Left lobe of liver (tissue), 2 donors: ENCODE data around the gene NFATC4. TPM values are rescaled to one million over a fixed set of nuclear protein-coding genes. Genes with fewer than 3 reads are reported as not detected.
A peak's percentile ranks its signal among the peaks of the same experiment; 100 is the strongest.

Experiments used
- ATAC-seq: fragments of 200-7000 bp; cut with Tn5 transposase; one replicate; pipeline ENCODE4 v1.9.1; 2020; ENCODE audit warnings: mild to moderate bottlenecking, moderate library complexity
- DNase-seq: peaks from one replicate; pipeline ENCODE4 v3.0.0-alpha.2; 2020; ENCODE audit warnings: low spot score
- total RNA-seq: library from RNA; stranded (reverse); gene quantifications from one replicate; pipeline ENCODE4 v1.2.1, GENCODE V29; 2021
- donor health status: DM: no; HTN: no; CAD: no; lungs with moderate emphysema.
- donor health status: DM: no; HTN: yes; CAD: no.

Gene NFATC4
- total RNA-seq, 1 donor from 2014 or later = 1.4 TPM

- peak; percentile 14 for ATAC-seq
- DNase-seq = peak; percentile 81
Measured at GRCh38 chr14:24427537-24428508, 59.8 kb downstream of the NFATC4 start.

DNA sequence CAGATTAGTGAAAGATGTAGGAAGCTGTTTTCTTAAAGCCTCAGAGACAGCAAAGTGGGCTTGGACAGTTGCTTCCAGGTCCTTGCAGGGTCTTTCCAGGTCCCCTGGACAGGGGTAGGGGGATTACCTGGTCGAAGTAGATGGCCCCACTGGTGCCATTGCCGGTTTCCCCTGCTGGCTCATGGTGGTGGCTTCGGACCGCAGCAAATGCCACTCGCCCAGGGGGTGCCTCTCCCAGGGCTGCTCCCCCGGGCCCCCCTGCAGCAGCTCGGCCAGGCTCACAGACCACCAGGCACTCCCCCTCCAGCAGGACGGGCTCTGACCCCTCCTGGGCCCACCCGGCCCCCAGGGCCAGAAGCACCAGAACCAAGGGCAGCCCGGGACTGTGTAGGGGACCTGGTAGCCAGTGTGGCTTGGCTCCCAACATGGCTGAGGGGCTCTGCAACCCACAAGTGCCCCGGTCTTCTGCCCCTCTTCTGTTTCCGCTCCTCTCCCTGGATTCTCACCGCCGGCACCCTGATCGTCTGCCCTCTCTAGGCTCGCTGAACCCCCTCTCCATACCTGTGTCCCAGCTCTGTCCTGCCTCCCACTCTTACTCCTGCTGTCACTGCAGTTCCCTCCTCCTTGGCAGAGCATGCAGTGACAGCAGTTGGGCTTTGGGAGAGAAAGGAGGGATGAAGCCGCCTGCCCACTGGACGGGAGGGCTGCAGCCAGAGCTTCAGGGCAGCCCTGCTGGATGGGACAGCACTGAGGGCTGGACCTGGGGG lies 60.8 kb downstream of the NFATC4 start:
- no peak for DNase-seq

More for the DNA sequence above, 60.8 kb downstream of the NFATC4 start:
- no peak for ATAC-seq

Other genes starting within 250 kb of the NFATC4 start
- 34.9 TPM for gene FITM1, start 237.5 kb upstream of the NFATC4 start, total RNA-seq
- gene PSME1, start 232.0 kb upstream of the NFATC4 start, total RNA-seq = 98.1 TPM
- 24.2 TPM for gene EMC9, start 226.6 kb upstream of the NFATC4 start, total RNA-seq
- 124 TPM for gene PSME2, start 221.6 kb upstream of the NFATC4 start, total RNA-seq
- gene RNF31, start 220.7 kb upstream of the NFATC4 start, total RNA-seq = 28.6 TPM
- 25.1 TPM for gene IRF9, start 206.9 kb upstream of the NFATC4 start, total RNA-seq
- gene REC8, start 196.1 kb upstream of the NFATC4 start, total RNA-seq = 2.6 TPM
- 20.2 TPM for gene IPO4, start 179.4 kb upstream of the NFATC4 start, total RNA-seq
- 47.1 TPM for gene TM9SF1, start 172.7 kb upstream of the NFATC4 start, total RNA-seq
- 0.35 TPM for gene TSSK4, start 162.5 kb upstream of the NFATC4 start, total RNA-seq
- 14.4 TPM for gene CHMP4A, start 154.7 kb upstream of the NFATC4 start, total RNA-seq
- gene MDP1, start 152.1 kb upstream of the NFATC4 start, total RNA-seq = 5.0 TPM
- gene NEDD8, start 135.8 kb upstream of the NFATC4 start, total RNA-seq = 66.7 TPM
- gene GMPR2, start 135.3 kb upstream of the NFATC4 start, total RNA-seq = 30.3 TPM
- gene TINF2, start 125.6 kb upstream of the NFATC4 start, total RNA-seq = 24.2 TPM
- 1.8 TPM for gene TGM1, start 105.0 kb upstream of the NFATC4 start, total RNA-seq
- gene RABGGTA, start 96.6 kb upstream of the NFATC4 start, total RNA-seq = 15.8 TPM
- 91.0 TPM for gene DHRS1, start 68.4 kb upstream of the NFATC4 start, total RNA-seq
- gene NOP9, start 68.3 kb upstream of the NFATC4 start, total RNA-seq = 17.2 TPM
- 216 TPM for gene CIDEB, start 60.2 kb upstream of the NFATC4 start, total RNA-seq
- 6.9 TPM for gene LTB4R2, start 58.0 kb upstream of the NFATC4 start, total RNA-seq
- gene LTB4R, start 56.7 kb upstream of the NFATC4 start, total RNA-seq = 7.2 TPM
- gene ADCY4, start 33.1 kb upstream of the NFATC4 start, total RNA-seq = 5.5 TPM
- gene RIPK3, start 28.2 kb upstream of the NFATC4 start, total RNA-seq = 0.68 TPM
- gene NYNRIN, start 30.8 kb downstream of the NFATC4 start, total RNA-seq = 2.3 TPM
- 1.4 TPM for gene CBLN3, start 61.5 kb downstream of the NFATC4 start, total RNA-seq
- 29.3 TPM for gene KHNYN, start 61.8 kb downstream of the NFATC4 start, total RNA-seq
- gene SDR39U1, start 74.6 kb downstream of the NFATC4 start, total RNA-seq = 32.4 TPM
- not detected for gene CMA1, start 140.1 kb downstream of the NFATC4 start, total RNA-seq
- 0.55 TPM for gene CTSG, start 208.1 kb downstream of the NFATC4 start, total RNA-seq
- gene GZMH, start 241.5 kb downstream of the NFATC4 start, total RNA-seq = 0.28 TPM